Smooth muscle cell (in vitro differentiated cells): ENCODE measurements around the gene IL4. TPM values are rescaled to one million over a fixed set of nuclear protein-coding genes. Genes with fewer than 3 reads are reported as not detected.

ENCODE experiments used
- DNase-seq: peaks from one replicate; lab custom pipeline; 2025; ENCODE audit not compliant: unreplicated experiment; lab: John Stamatoyannopoulos, UW
- H2AFZ ChIP-seq: fragments of 200-600 bp; sonication (generic); 2 replicates; pipeline ENCODE4 v1.6.0; 2016; ENCODE audit warnings: antibody characterized with exemption, low read depth, mild to moderate bottlenecking
- H3F3A ChIP-seq: fragments of 200-600 bp; sonication (generic); 2 replicates; pipeline ENCODE4 v1.6.0; 2017; ENCODE audit warnings: antibody characterized with exemption, low read depth
- H3K27ac ChIP-seq: fragments of 200-600 bp; sonication (generic); 2 replicates; pipeline ENCODE4 v1.5.1; 2016; ENCODE audit warnings: low read depth, mild to moderate bottlenecking
- H3K27me3 ChIP-seq: fragments of 200-600 bp; sonication (generic); 2 replicates; pipeline ENCODE4 v1.6.1; 2016; ENCODE audit warnings: low read depth, mild to moderate bottlenecking
- H3K36me3 ChIP-seq: fragments of 200-600 bp; sonication (generic); 2 replicates; pipeline ENCODE4 v1.5.1; 2016; ENCODE audit warnings: low read depth
- H3K4me1 ChIP-seq: fragments of 200-600 bp; sonication (generic); 2 replicates; pipeline ENCODE4 v1.5.1; 2016; ENCODE audit warnings: low read depth
- H3K4me2 ChIP-seq: fragments of 200-600 bp; sonication (generic); 2 replicates; pipeline ENCODE4 v1.6.0; 2016; ENCODE audit warnings: mild to moderate bottlenecking
- H3K4me3 ChIP-seq: fragments of 200-600 bp; sonication (generic); 2 replicates; pipeline ENCODE4 v1.5.1; 2016; ENCODE audit warnings: mild to moderate bottlenecking
- H3K79me2 ChIP-seq: fragments of 200-600 bp; sonication (generic); 2 replicates; pipeline ENCODE4 v1.6.0; 2016; ENCODE audit warnings: low read depth, mild to moderate bottlenecking
- H3K9ac ChIP-seq: fragments of 200-600 bp; sonication (generic); 2 replicates; pipeline ENCODE4 v1.6.0; 2016; ENCODE audit warnings: low read depth
- H3K9me3 ChIP-seq: fragments of 200-600 bp; sonication (generic); replicated peaks from 2 replicates; pipeline ENCODE4 v1.5.1; 2016; ENCODE audit warnings: low read depth
- H4K20me1 ChIP-seq: fragments of 200-600 bp; sonication (generic); 2 replicates; pipeline ENCODE4 v1.6.0; 2016; ENCODE audit warnings: low read depth
- WGBS: methylation state at CpG from one replicate; pipeline ENCODE4 v1.1.7; 2016; ENCODE audit warnings: low lambda C conversion rate; 5-methylcytosine and 5-hydroxymethylcytosine counted together
- polyA plus RNA-seq: library from polyadenylated mRNA; unstranded; fragments of >200 nt; fragmentation: Nextera tagmentation; extraction: Ambion mirVana; gene quantifications from 2 replicates; pipeline ENCODE4 v1.2.1, GENCODE V29; 2016
- total RNA-seq: library from RNA; depleted of rRNA; stranded (reverse); fragments of >200 nt; gene quantifications from 2 replicates; pipeline ENCODE4 v1.2.3, GENCODE V29; 2014
- TF ChIP-seq, protein P1 (sequence below): fragments of 200-600 bp; sonication (generic); IDR thresholded peaks from 2 replicates; pipeline ENCODE4 v1.5.1; 2017; ENCODE audit warnings: borderline replicate concordance, mild to moderate bottlenecking, antibody characterized with exemption; ENCODE audit not compliant: insufficient read depth, poor library complexity, severe bottlenecking

Gene IL4
- total and polyA plus RNA-seq, 2 experiments from 2014 or later, result not detected

DNA sequence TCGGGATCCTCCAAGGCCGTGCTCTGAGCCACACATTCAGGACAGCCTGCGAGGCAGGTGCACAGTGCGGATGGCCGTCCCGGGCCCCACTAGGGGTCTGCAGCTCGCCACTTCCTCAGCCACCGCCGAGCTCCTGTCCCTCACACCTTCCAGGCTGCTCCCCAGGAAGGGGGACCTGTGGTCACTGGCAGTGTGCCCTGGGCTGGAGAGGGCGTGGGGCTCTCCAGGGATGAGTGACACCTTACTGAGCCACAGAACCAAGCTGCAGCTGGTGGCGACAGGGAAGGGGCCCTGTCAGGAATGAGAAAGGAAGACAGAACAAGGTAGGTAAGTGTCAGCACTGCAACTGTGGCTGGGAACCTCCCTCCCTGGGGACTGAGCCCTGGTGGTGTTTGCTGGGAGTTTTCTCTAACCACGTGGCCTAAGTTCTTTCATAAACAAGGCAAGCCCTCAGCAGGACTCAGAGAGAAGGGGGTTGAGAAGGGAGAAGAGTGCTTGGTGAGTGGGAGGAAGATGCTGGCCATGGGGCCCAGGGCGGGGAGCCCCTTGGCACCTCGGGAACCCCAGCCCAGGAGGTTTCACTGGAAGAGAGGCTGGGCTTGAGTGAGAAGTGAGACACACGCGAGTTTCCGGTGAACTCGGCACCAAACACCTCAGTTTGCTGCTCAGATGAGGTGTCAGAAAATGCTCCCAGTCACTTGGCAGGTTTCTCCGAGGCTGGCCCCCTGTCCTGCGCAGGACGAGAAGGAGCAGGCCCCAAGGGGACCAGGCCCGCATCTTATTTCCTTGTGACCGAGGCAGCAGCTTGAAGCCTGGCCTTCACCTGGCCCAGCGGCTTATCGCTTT, 10.6 kb upstream of the IL4 start:
- Histone ChIP-seq H4K20me1 (no peaks in the 10 kb centered on the region), H3K79me2 (no peaks in the 10 kb centered on the region), H3F3A (no peaks in the 10 kb centered on the region), H3K27ac (no peak overlapping the region), H3K9me3 (no peaks in the 10 kb centered on the region), H3K9ac (no peak overlapping the region), H2AFZ (no peak overlapping the region), H3K36me3 (no peaks in the 10 kb centered on the region), H3K4me1 (peaks cover 4% of the 10 kb centered on the region), H3K4me2 (no peak overlapping the region), H3K4me3 (no peak overlapping the region), H3K27me3 (no peaks in the 10 kb centered on the region)
- no peak for DNase-seq
- WGBS, result 88% methylated on average over 25 of the region's 25 CpGs
- TF ChIP-seq, protein P1, sequence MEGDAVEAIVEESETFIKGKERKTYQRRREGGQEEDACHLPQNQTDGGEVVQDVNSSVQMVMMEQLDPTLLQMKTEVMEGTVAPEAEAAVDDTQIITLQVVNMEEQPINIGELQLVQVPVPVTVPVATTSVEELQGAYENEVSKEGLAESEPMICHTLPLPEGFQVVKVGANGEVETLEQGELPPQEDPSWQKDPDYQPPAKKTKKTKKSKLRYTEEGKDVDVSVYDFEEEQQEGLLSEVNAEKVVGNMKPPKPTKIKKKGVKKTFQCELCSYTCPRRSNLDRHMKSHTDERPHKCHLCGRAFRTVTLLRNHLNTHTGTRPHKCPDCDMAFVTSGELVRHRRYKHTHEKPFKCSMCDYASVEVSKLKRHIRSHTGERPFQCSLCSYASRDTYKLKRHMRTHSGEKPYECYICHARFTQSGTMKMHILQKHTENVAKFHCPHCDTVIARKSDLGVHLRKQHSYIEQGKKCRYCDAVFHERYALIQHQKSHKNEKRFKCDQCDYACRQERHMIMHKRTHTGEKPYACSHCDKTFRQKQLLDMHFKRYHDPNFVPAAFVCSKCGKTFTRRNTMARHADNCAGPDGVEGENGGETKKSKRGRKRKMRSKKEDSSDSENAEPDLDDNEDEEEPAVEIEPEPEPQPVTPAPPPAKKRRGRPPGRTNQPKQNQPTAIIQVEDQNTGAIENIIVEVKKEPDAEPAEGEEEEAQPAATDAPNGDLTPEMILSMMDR, result no peak

- H3K36me3 ChIP-seq, result no peaks in the 10 kb centered on the region
- H3F3A ChIP-seq, result no peaks in the 10 kb centered on the region
- H3K9ac ChIP-seq, result no peak overlapping the region
- no peaks in the 10 kb centered on the region for H3K79me2 ChIP-seq
- TF ChIP-seq, protein P1, result no peak
- H3K27ac ChIP-seq, result no peak overlapping the region
- WGBS, result 64% methylated on average over 13 of the region's 13 CpGs
- H3K4me1 ChIP-seq, result peaks cover 4% of the 10 kb centered on the region
- H3K4me3 ChIP-seq, result no peak overlapping the region
- no peak for DNase-seq
- peak overlapping the region; percentile 21 for H2AFZ ChIP-seq
- no peak overlapping the region for H3K4me2 ChIP-seq
- no peaks in the 10 kb centered on the region for H4K20me1 ChIP-seq
- no peaks in the 10 kb centered on the region for H3K27me3 ChIP-seq
- H3K9me3 ChIP-seq, result no peaks in the 10 kb centered on the region
These were observed 9.8 kb upstream of the IL4 start for GRCh38 chr5:132663771-132664695.

- DNase-seq, result no peak
- Histone ChIP-seq H3K27ac (no peak overlapping the region), H3K4me3 (no peak overlapping the region), H3K4me2 (no peak overlapping the region), H2AFZ (no peak overlapping the region), H3K27me3 (no peaks in the 10 kb centered on the region), H3K9ac (no peak overlapping the region), H3K79me2 (no peaks in the 10 kb centered on the region), H3F3A (no peaks in the 10 kb centered on the region), H3K9me3 (no peaks in the 10 kb centered on the region), H4K20me1 (no peaks in the 10 kb centered on the region), H3K4me1 (peaks cover 4% of the 10 kb centered on the region), H3K36me3 (no peaks in the 10 kb centered on the region)
- TF ChIP-seq, protein P1, result no peak
- 98% methylated on average over 9 of the region's 9 CpGs for WGBS
These were observed 9.0 kb upstream of the IL4 start for GRCh38 chr5:132664696-132665209.
